HG02642 (cell line): ENCODE results near the gene TCEAL1.
"Not testable (repeated sequence)": the region's sequence is repeated elsewhere in the genome, so short reads cannot be mapped to it uniquely, and the experiment has no call there.

ENCODE experiments used
- ATAC-seq: cut with Tn5 transposase; IDR thresholded peaks from one replicate; pipeline ENCODE4 v1.9.1; 2021; ENCODE audit warnings: mild to moderate bottlenecking; ENCODE audit not compliant: unreplicated experiment, poor library complexity

TCEAL1 gene

GRCh38 chrX:103631145-103631544, 2.4 kb downstream of the TCEAL1 start:
- no peak for ATAC-seq

GRCh38 chrX:103635436-103635835, 6.7 kb downstream of the TCEAL1 start:
- no peak for ATAC-seq

- no peak for ATAC-seq
Observed at GRCh38 chrX:103637604-103638338, 9.0 kb downstream of the TCEAL1 start.

GRCh38 chrX:103638479-103639346, 9.9 kb downstream of the TCEAL1 start:
- not testable (repeated sequence) for ATAC-seq

- no peak for ATAC-seq
Observed at GRCh38 chrX:103640401-103641155, 11.8 kb downstream of the TCEAL1 start.

GRCh38 chrX:103644125-103644524, 15.3 kb downstream of the TCEAL1 start:
- ATAC-seq, result no peak

GRCh38 chrX:103647630-103648029, 18.9 kb downstream of the TCEAL1 start:
- no peak for ATAC-seq

- ATAC-seq, result no peak
Observed at GRCh38 chrX:103651151-103651773, 22.5 kb downstream of the TCEAL1 start.

GRCh38 chrX:103655230-103656000, 26.6 kb downstream of the TCEAL1 start:
- ATAC-seq, result not testable (repeated sequence)

- no peak for ATAC-seq
Observed at GRCh38 chrX:103656617-103657016, 27.8 kb downstream of the TCEAL1 start.

GRCh38 chrX:103657066-103657465, 28.3 kb downstream of the TCEAL1 start:
- not testable (repeated sequence) for ATAC-seq

- ATAC-seq, result no peak
Observed at GRCh38 chrX:103658681-103659433, 30.1 kb downstream of the TCEAL1 start.

GRCh38 chrX:103659460-103659859, 30.7 kb downstream of the TCEAL1 start:
- not testable (repeated sequence) for ATAC-seq

GRCh38 chrX:103663981-103664762, 35.4 kb downstream of the TCEAL1 start:
- no peak for ATAC-seq

- ATAC-seq, result no peak
Observed at GRCh38 chrX:103666202-103667107, 37.7 kb downstream of the TCEAL1 start.

- ATAC-seq, result no peak
Observed at GRCh38 chrX:103669745-103670144, 41.0 kb downstream of the TCEAL1 start.
